ENCODE measurements around the gene SERPINB4. TPM values are rescaled to one million over a fixed set of nuclear protein-coding genes. Genes with fewer than 3 reads are reported as not detected.

The SERPINB4 gene
- total RNA-seq, 6 donors from 2014 or later = 2.6 TPM; not detected in 5

DNA sequence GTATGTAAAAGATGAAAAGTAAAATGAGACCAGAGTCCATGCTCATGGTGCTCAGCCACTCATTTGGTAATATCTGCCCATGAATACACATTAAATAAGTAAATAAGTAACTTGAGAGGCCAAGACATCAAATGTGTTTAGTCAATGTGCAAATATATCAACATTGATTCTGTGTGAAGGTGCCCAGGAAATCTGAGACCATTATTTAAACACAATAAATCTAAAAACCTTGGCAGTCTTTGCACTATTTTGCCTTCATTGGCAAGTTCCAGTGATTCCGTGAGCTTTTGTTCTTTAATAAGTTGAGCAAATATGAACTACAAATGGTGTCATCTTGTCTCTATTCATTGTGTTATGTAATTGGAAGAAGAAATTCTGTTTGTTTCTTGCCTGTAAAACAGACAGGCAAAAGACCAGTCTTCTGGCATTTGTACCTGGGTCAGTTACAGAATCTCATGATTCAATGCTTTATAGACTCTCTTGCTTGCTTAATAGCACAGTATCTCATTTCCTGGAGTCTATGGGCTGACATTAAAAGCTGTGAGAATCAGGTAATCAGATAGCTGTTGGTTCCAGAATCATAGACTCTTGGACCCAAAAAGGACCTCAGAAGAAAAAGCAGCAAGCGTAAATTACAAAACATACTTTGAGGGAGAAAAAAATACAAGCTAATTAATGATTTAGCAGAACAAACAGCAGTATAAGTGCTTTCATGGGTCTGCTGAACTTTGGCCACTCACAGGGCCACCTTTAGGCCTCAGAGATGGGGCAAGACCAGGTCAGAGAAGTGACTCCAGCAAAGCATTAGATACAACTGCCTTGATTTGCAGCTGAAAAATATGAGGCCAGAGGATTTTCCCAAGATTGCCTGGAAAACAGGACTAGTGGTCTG lies 37.6 kb upstream of the SERPINB4 start:
- no peaks in the 10 kb centered on the region for H3K9me3 ChIP-seq
- TF ChIP-seq, protein P1, sequence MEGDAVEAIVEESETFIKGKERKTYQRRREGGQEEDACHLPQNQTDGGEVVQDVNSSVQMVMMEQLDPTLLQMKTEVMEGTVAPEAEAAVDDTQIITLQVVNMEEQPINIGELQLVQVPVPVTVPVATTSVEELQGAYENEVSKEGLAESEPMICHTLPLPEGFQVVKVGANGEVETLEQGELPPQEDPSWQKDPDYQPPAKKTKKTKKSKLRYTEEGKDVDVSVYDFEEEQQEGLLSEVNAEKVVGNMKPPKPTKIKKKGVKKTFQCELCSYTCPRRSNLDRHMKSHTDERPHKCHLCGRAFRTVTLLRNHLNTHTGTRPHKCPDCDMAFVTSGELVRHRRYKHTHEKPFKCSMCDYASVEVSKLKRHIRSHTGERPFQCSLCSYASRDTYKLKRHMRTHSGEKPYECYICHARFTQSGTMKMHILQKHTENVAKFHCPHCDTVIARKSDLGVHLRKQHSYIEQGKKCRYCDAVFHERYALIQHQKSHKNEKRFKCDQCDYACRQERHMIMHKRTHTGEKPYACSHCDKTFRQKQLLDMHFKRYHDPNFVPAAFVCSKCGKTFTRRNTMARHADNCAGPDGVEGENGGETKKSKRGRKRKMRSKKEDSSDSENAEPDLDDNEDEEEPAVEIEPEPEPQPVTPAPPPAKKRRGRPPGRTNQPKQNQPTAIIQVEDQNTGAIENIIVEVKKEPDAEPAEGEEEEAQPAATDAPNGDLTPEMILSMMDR (IDR thresholded peaks at IDR 0.05) = no peak
- TF ChIP-seq EP300 (IDR thresholded peaks at IDR 0.05) = no peak
- TF ChIP-seq POLR2AphosphoS5 (IDR thresholded peaks at IDR 0.05) = no peak
- no peak for TF ChIP-seq POLR2A (IDR thresholded peaks at IDR 0.05)
- H3K27me3 ChIP-seq = no peaks in the 10 kb centered on the region
- ATAC-seq (ENCODE audit: low FRiP score in 2 of 2) = no peak
- H3K27ac ChIP-seq = no peak overlapping the region
- no peaks in the 10 kb centered on the region for H3K36me3 ChIP-seq
- WGBS, 2 donors = 89 to 93% methylated on average over 2 of the region's 2 CpGs
- no peak overlapping the region for H3K4me3 ChIP-seq
- no peak for DNase-seq
- H3K4me1 ChIP-seq = no peaks in the 10 kb centered on the region

DNA sequence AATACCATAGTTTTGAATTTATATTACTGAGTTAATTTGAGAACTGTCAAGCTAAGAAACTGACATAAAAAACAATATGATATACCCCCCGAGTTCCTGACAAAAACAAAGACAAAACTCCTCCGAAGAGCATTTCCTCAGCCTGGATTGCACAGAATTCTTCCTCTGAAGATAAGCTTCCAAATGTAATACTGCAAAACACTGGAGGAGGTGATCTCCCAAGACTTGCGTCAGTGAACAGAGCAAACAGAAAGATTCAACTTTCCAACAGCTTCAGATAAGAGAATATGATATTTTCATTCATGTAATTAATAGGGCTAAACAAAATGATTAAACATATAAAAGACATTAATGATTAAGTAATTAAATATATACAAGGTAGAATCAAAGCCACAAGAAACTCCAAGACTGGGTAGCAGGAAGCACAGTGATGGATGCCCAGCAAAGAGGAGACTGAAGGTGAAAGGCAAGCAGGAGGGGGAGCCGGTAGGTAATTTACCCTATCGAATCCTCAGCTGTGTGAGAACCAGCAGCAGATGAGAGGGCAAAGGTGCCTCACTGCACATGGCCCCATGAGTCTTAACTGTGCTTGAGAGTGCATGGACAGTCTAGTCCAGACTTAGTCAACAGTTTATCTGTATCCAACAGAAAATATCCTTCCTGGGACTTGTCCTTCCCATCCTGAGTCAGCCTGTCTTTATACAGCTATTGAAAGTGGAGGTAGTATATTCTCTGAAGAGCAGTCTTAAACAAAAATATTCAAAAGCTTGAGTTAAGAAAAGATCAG lies 36.0 kb upstream of the SERPINB4 start:
- no peak overlapping the region for H3K27ac ChIP-seq
- H3K4me1 ChIP-seq = no peaks in the 10 kb centered on the region
- TF ChIP-seq POLR2A (IDR thresholded peaks at IDR 0.05) = no peak
- TF ChIP-seq EP300 (IDR thresholded peaks at IDR 0.05) = no peak
- TF ChIP-seq POLR2AphosphoS5 (IDR thresholded peaks at IDR 0.05) = no peak
- TF ChIP-seq, protein P1 (IDR thresholded peaks at IDR 0.05) = no peak
- no peaks in the 10 kb centered on the region for H3K9me3 ChIP-seq
- WGBS, 2 donors = 73 to 77% methylated on average over 5 of the region's 5 CpGs
- no peaks in the 10 kb centered on the region for H3K36me3 ChIP-seq
- H3K4me3 ChIP-seq = no peak overlapping the region
- no peak for DNase-seq
- H3K27me3 ChIP-seq = no peaks in the 10 kb centered on the region
- ATAC-seq (ENCODE audit: low FRiP score in 2 of 2) = no peak

DNA sequence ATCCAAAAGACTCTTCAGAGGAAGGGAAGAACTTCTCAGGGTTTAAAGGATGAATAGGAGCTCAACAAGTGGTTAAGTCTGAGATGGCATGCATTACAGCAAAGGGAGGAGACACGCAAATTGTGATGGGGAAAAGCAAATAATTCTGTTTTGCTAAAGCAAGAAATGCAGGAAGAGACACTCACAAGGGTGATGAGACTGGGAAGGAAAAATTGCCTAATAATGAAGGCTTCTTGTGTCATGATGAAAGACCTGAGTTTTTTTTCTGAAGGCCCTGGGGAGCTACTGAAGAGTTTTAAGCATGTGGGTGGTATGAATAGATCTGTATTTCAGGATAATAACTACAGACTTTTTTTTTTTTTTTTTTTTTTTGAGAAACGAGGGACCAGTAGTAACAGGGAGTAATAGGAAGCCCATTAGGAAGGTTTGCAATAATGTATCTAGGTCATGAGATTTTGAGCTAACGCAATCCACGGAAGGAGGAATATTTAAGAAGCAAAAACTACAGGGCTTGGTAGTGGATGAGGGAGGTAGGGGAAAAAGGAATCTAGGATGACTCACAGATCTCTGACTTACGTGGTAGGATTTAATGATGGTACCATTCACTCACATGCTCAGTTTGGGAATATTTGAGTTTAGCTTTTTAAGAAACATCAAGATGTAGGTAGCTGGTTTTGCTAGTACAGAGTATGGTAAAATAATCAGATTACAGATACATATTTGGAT lies 33.6 kb upstream of the SERPINB4 start:
- DNase-seq = no peak
- TF ChIP-seq POLR2AphosphoS5 (IDR thresholded peaks at IDR 0.05) (no peak), POLR2A (IDR thresholded peaks at IDR 0.05) (no peak), EP300 (IDR thresholded peaks at IDR 0.05) (no peak)
- TF ChIP-seq, protein P1 (IDR thresholded peaks at IDR 0.05) = no peak
- no peak overlapping the region for H3K4me3 ChIP-seq
- H3K4me1 ChIP-seq = no peaks in the 10 kb centered on the region
- no peaks in the 10 kb centered on the region for H3K27me3 ChIP-seq
- H3K9me3 ChIP-seq = no peaks in the 10 kb centered on the region
- H3K36me3 ChIP-seq = no peaks in the 10 kb centered on the region
- WGBS, 2 donors = 53% methylated on average over 5 of the region's 5 CpGs
- peak in 1 of 2 donors; percentile 52 for ATAC-seq (ENCODE audit: low FRiP score in 2 of 2)
- H3K27ac ChIP-seq = no peak overlapping the region

GRCh38 chr18:63676526-63677323 lies 32.7 kb upstream of the SERPINB4 start:
- ATAC-seq (ENCODE audit: low FRiP score in 2 of 2) = no peak
- no peak overlapping the region for H3K27ac ChIP-seq
- TF ChIP-seq, protein P1 (IDR thresholded peaks at IDR 0.05) = peak in 1 of 6 experiments; percentile 29
- TF ChIP-seq EP300 (IDR thresholded peaks at IDR 0.05) = no peak

More at GRCh38 chr18:63676526-63677323, 32.7 kb upstream of the SERPINB4 start:
- no peaks in the 10 kb centered on the region for H3K27me3 ChIP-seq
- DNase-seq = peak in 1 of 2 donors; percentile 21
- H3K9me3 ChIP-seq = no peaks in the 10 kb centered on the region
- WGBS, 2 donors = 26 to 30% methylated on average over 5 of the region's 5 CpGs
- H3K4me3 ChIP-seq = no peak overlapping the region
- no peaks in the 10 kb centered on the region for H3K36me3 ChIP-seq
- no peaks in the 10 kb centered on the region for H3K4me1 ChIP-seq
